GM12892 (cell line): ENCODE results near the gene PSMC3IP.
"Not testable (repeated sequence)": the region's sequence is repeated elsewhere in the genome, so short reads cannot be mapped to it uniquely, and the experiment has no call there.

Source experiments
- POLR2A ChIP-seq: IDR thresholded peaks from 2 replicates; pipeline ENCODE4 v1.6.1; 2011; ENCODE audit warnings: low read depth, low read length, control low read depth
- POLR2AphosphoS5 ChIP-seq: IDR thresholded peaks from 2 replicates; pipeline ENCODE4 v1.6.1; 2011; ENCODE audit warnings: low read depth, low read length, control low read depth

DNA sequence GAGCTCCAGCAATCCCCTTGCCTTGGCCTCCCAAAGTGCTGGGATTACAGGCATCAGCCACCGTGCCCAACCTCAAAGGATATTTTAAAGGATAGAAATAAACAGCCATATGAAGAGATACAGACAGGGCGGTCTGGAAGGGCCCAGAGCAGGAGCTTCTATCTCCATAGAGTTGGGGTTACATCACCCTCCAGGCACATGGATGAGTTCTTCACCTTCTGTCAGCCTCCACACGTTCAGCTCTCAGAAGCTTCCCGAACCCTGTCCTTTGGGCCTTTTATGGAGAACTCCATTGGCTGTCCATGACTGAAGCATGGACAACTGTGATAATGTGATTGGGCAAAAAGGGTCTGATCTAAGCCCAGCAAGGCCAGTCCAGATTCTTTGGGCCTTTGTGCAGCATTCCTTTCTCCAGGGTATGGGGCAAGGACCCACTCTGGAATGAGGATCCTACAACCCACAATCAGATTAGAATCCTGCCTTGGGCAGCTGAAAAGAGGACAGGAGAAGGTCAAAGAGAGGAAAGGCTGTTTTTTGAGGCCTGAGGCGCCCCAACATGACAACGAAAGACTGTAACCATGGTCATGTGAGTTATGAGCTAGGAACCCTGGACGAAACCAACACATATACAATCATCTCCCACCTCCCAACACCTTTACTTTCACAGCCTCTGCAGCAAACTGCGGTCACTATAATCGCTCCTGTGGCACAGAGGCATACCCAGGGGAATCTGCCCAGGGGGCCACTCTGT lies 31.6 kb downstream of the PSMC3IP start:
- TF ChIP-seq POLR2AphosphoS5, POLR2A: not testable (repeated sequence)
